ENCODE data around the gene SDK1. TPM values are rescaled to one million over a fixed set of nuclear protein-coding genes. Genes with fewer than 3 reads are reported as not detected.

The SDK1 gene
- total RNA-seq, 2 experiments from 2014 or later, result 0.10 to 0.17 TPM

- no peak for DNase-seq
- Mint-ChIP-seq H3K9me3 (no peaks in the 10 kb centered on the region), H3K36me3 (ENCODE audit: low read depth) (no peaks in the 10 kb centered on the region), H3K27ac (no peak overlapping the region), H3K4me3 (no peak overlapping the region), H3K27me3 (peaks cover 2% of the 10 kb centered on the region), H3K4me1 (no peaks in the 10 kb centered on the region)
- CTCF ChIA-PET, result no interaction called here
- POLR2A ChIA-PET, result no interaction called here
These were observed 25.2 kb downstream of the SDK1 start for GRCh38 chr7:3326246-3326645.

GRCh38 chr7:3327099-3327498, 26.0 kb downstream of the SDK1 start:
- CTCF ChIA-PET, result interaction anchor here (0.5 kb wide), 1 partner anchor 537 kb away, joined by 3 read pairs; no protein-coding TSS in a partner anchor
- no peaks in the 10 kb centered on the region for H3K4me1 Mint-ChIP-seq
- no peak overlapping the region for H3K27ac Mint-ChIP-seq
- DNase-seq, result no peak
- H3K4me3 Mint-ChIP-seq, result no peak overlapping the region
- POLR2A ChIA-PET, result no interaction called here
- peaks cover 2% of the 10 kb centered on the region for H3K27me3 Mint-ChIP-seq
- H3K9me3 Mint-ChIP-seq, result no peaks in the 10 kb centered on the region
- no peaks in the 10 kb centered on the region for H3K36me3 Mint-ChIP-seq (ENCODE audit: low read depth)

GRCh38 chr7:3327655-3328054, 26.6 kb downstream of the SDK1 start:
- H3K4me3 Mint-ChIP-seq, result no peak overlapping the region
- no peak for DNase-seq
- H3K27me3 Mint-ChIP-seq, result peaks cover 2% of the 10 kb centered on the region
- POLR2A ChIA-PET, result no interaction called here
- no peaks in the 10 kb centered on the region for H3K4me1 Mint-ChIP-seq
- CTCF ChIA-PET, result no interaction called here
- no peak overlapping the region for H3K27ac Mint-ChIP-seq
- no peaks in the 10 kb centered on the region for H3K9me3 Mint-ChIP-seq
- no peaks in the 10 kb centered on the region for H3K36me3 Mint-ChIP-seq (ENCODE audit: low read depth)

- CTCF ChIA-PET, result no interaction called here
These were observed 31.3 kb downstream of the SDK1 start for GRCh38 chr7:3332308-3332707.

DNA sequence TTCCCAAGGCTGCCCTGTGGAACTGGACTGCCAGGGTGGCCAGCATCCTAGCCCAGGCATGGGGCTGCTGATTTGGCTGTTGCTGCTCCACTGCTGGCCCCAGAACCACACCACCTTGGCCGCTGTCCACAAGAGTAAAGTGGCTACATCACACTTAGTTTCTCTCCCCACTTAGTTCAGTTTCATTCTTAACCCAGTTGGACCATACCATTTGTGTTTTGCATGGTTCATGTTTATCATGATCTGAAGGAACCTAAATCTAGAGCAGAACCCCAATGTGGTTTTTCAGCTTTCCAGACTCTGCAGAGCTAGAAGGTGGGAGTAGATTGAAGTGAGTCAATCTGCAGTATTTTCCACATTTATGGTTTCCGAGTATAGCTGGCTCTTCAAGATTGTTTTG, 32.8 kb downstream of the SDK1 start:
- H3K9me3 Mint-ChIP-seq, result no peaks in the 10 kb centered on the region
- no peaks in the 10 kb centered on the region for H3K27me3 Mint-ChIP-seq
- POLR2A ChIA-PET, result no interaction called here
- CTCF ChIA-PET, result no interaction called here
- no peak overlapping the region for H3K27ac Mint-ChIP-seq
- no peak overlapping the region for H3K4me3 Mint-ChIP-seq
- H3K36me3 Mint-ChIP-seq (ENCODE audit: low read depth), result no peaks in the 10 kb centered on the region
- no peaks in the 10 kb centered on the region for H3K4me1 Mint-ChIP-seq
- DNase-seq, result no peak

More at GRCh38 chr7:3332308-3332707, 31.3 kb downstream of the SDK1 start:
- DNase-seq, result no peak
- H3K27ac Mint-ChIP-seq, result no peak overlapping the region
- H3K36me3 Mint-ChIP-seq (ENCODE audit: low read depth), result no peaks in the 10 kb centered on the region
- peaks cover 2% of the 10 kb centered on the region for H3K27me3 Mint-ChIP-seq
- H3K4me1 Mint-ChIP-seq, result no peaks in the 10 kb centered on the region
- no peak overlapping the region for H3K4me3 Mint-ChIP-seq
- POLR2A ChIA-PET, result no interaction called here
- H3K9me3 Mint-ChIP-seq, result no peaks in the 10 kb centered on the region

GRCh38 chr7:3336042-3336665, 35.1 kb downstream of the SDK1 start:
- no peak for DNase-seq
- Mint-ChIP-seq H3K27me3 (no peaks in the 10 kb centered on the region), H3K4me1 (no peaks in the 10 kb centered on the region), H3K9me3 (no peaks in the 10 kb centered on the region), H3K27ac (no peak overlapping the region), H3K36me3 (ENCODE audit: low read depth) (no peaks in the 10 kb centered on the region), H3K4me3 (no peak overlapping the region)
- POLR2A ChIA-PET, result no interaction called here
- CTCF ChIA-PET, result no interaction called here

GRCh38 chr7:3338161-3338560, 37.1 kb downstream of the SDK1 start:
- H3K36me3 Mint-ChIP-seq (ENCODE audit: low read depth), result no peaks in the 10 kb centered on the region
- POLR2A ChIA-PET, result no interaction called here
- no peak overlapping the region for H3K4me3 Mint-ChIP-seq
- H3K27ac Mint-ChIP-seq, result no peak overlapping the region
- no peaks in the 10 kb centered on the region for H3K4me1 Mint-ChIP-seq
- H3K9me3 Mint-ChIP-seq, result no peaks in the 10 kb centered on the region
- DNase-seq, result no peak
- CTCF ChIA-PET, result no interaction called here
- peaks cover 2% of the 10 kb centered on the region for H3K27me3 Mint-ChIP-seq

DNA sequence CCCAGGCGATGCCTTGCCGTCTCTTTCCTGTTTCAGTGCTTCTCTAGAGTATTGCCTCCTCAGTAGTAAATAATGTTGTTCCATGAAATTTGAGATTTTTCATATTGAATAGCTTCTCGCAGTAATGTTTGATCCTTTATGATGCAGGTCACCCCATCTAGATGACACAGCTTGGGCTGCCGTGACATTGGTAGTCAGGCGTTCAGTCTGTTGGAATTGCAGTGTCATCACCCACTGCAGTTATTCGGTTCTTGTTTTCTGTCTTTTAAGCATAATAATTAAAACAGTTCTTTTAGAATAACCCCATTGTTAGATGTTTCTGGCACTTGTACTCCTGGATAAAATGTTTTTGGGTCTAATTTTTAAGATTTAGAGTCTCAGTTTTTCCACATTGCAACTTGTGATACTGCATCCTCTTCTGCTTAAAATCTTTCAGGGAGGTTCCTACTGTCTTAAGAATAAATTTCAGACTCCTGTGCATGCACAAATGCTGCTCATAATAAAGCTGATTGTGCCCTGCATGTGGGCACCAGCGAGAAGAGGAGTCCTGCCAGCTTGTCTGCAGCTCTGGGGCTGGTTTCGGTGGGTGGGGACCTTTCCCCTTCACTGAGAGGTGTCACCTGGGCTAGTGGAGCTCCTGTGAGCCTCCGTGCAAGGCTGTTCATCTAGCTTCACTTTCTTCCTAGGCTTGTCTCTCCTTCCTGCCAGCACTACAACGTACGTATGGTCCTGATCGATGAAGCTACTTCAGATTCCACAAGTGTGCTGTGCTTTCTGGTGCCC, 44.8 kb downstream of the SDK1 start:
- H3K9me3 Mint-ChIP-seq, result no peaks in the 10 kb centered on the region
- H3K36me3 Mint-ChIP-seq (ENCODE audit: low read depth), result no peaks in the 10 kb centered on the region
- no peaks in the 10 kb centered on the region for H3K4me1 Mint-ChIP-seq
- DNase-seq, result no peak
- POLR2A ChIA-PET, result no interaction called here
- CTCF ChIA-PET, result interaction anchor here (0.6 kb wide), 1 partner anchor 1994 kb away, joined by 4 read pairs; no protein-coding TSS in a partner anchor
- H3K4me3 Mint-ChIP-seq, result no peak overlapping the region
- no peak overlapping the region for H3K27ac Mint-ChIP-seq
- peaks cover 4% of the 10 kb centered on the region for H3K27me3 Mint-ChIP-seq

DNA sequence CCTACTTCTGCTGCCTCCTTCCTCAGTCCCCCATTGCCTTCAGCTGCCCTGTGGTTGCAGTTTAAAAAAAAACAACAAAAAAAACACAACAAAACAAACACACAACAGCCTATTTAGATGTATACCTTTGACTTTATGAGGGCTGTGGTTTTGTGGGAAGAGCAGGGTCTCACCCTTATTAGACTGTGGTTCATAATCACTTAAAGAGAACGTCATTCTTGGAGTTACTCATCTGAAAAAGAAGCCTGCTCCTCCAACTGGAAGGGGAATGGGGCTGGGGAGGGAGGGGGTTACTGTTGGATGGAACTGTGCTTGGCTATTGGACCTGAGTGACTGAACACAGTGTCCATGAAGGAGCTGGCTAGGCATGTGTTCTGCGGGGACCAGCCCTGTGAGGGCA, 48.1 kb downstream of the SDK1 start:
- H3K4me3 Mint-ChIP-seq, result no peak overlapping the region
- no peak for DNase-seq
- no peaks in the 10 kb centered on the region for H3K9me3 Mint-ChIP-seq
- H3K4me1 Mint-ChIP-seq, result no peaks in the 10 kb centered on the region
- H3K36me3 Mint-ChIP-seq (ENCODE audit: low read depth), result no peaks in the 10 kb centered on the region
- peaks cover 2% of the 10 kb centered on the region for H3K27me3 Mint-ChIP-seq
- ChIA-PET CTCF (no interaction called here), POLR2A (no interaction called here)
- H3K27ac Mint-ChIP-seq, result no peak overlapping the region

DNA sequence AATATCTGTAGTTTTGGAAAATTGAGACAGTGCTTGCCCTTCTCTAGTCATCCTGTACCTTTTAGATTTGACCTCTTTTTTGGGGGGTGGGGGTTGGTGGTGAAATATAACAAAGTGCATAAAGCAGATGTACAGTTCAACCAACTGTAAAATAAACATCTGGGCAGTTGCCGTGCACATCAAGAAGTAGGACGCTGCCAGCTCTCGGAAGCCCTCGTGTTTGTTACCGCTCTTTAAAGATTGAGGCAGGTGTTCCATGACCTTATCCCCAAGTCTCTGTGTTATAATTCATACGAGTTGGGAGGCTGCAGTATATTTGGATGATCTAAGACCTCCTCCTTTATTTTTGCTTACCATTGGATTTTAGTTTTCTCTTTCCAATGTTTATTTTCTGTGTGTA, 55.1 kb downstream of the SDK1 start:
- ChIA-PET CTCF (no interaction called here), POLR2A (no interaction called here)
- Mint-ChIP-seq H3K9me3 (no peaks in the 10 kb centered on the region), H3K36me3 (ENCODE audit: low read depth) (no peaks in the 10 kb centered on the region), H3K4me3 (no peak overlapping the region), H3K27ac (no peak overlapping the region), H3K4me1 (no peaks in the 10 kb centered on the region), H3K27me3 (peaks cover 2% of the 10 kb centered on the region)
- no peak for DNase-seq

DNA sequence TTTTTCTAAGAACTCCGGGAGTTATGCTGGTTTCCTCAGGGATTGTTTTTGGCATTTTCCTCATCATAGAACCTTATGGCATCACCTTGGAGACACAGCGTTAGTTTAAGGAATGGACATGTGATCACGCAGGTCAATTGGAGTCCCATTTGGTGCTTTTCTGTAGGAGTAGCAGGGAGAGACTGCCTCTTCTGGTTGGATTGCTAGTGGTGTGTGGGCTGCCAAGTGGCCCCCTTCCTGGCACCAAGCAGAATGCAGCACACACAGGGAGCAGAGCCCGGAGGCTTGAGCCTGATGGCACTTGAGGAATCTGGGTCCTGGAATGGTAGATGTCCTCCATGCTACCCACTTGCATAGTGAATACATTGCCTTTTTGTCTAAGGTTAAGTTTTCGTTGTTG, 57.9 kb downstream of the SDK1 start:
- no peak for DNase-seq
- CTCF ChIA-PET, result no interaction called here
- Mint-ChIP-seq H3K27me3 (no peaks in the 10 kb centered on the region), H3K4me1 (no peaks in the 10 kb centered on the region), H3K9me3 (no peaks in the 10 kb centered on the region), H3K36me3 (ENCODE audit: low read depth) (no peaks in the 10 kb centered on the region), H3K27ac (no peak overlapping the region), H3K4me3 (no peak overlapping the region)
- POLR2A ChIA-PET, result no interaction called here

DNA sequence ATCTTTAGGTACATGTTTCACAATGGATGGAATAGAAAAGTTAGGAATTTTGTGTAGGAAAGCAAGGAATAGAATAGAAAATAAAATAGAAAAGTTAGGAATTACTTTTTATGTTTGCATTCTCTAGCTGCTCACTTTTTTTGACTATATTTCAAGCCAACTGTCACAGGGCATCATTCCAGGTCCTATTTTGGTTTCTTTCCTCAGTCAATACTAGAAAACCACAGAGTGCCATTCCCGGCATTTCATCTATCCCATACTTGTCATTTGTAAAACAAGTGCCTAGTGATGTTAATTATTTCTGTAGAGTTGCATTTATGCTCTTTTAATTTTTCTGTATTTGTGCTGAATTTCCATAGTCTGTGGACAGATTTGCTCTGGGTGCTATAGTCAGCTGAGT, 66.2 kb downstream of the SDK1 start:
- DNase-seq, result no peak
- CTCF ChIA-PET, result interaction anchor here (1.0 kb wide), 1 partner anchor 13 kb away, joined by 3 read pairs; no protein-coding TSS in a partner anchor
- H3K27me3 Mint-ChIP-seq, result peaks cover 2% of the 10 kb centered on the region
- H3K27ac Mint-ChIP-seq, result no peak overlapping the region
- H3K4me1 Mint-ChIP-seq, result peaks cover 7% of the 10 kb centered on the region
- POLR2A ChIA-PET, result no interaction called here
- H3K9me3 Mint-ChIP-seq, result no peaks in the 10 kb centered on the region
- H3K4me3 Mint-ChIP-seq, result no peak overlapping the region
- no peaks in the 10 kb centered on the region for H3K36me3 Mint-ChIP-seq (ENCODE audit: low read depth)

DNA sequence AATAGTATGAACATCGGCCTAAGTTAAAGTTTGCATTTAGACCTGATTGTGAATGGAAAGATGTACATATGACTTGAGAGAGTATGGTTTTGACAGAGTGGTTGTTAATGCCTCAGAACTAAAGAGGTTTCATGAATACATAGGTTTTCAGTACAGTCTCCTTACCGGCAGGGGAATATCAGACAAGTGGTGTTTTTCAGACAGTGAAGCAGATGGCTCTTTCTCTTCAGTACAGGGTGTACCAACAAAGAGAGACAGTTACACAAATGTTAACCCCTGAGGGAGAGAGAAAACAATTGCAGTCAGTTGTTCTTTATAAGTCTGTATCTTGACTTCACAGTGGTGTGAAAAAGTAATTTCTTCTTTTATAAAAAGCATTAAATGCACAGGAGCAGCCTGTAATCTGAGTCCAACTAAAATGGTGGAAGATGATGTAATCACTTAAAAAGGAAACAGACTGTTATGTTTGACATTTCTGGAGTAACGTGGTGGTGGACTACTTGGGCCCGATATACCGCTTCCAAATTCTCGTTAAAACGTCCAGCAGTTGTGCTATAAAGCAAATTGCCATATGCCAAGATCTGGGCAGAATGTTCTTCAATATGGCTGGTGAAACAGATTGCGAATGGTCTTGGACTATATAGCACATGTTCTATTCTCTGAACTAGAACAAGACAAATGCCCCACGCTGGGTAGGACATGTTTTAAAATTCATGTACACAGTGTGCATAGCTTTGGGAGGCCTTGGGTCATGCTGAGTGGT, 69.2 kb downstream of the SDK1 start:
- DNase-seq, result no peak
- H3K4me3 Mint-ChIP-seq, result no peak overlapping the region
- H3K4me1 Mint-ChIP-seq, result peaks cover 7% of the 10 kb centered on the region
- ChIA-PET CTCF (no interaction called here), POLR2A (no interaction called here)
- H3K36me3 Mint-ChIP-seq (ENCODE audit: low read depth), result no peaks in the 10 kb centered on the region
- H3K9me3 Mint-ChIP-seq, result no peaks in the 10 kb centered on the region
- peaks cover 4% of the 10 kb centered on the region for H3K27me3 Mint-ChIP-seq
- no peak overlapping the region for H3K27ac Mint-ChIP-seq

All from activated CD4-positive, alpha-beta T cell treated with anti-CD3 and anti-CD28 coated beads, Interleukin-2, amount 10 ng/mL, durations not matched to agents 7 days and 5 days (primary cell).